ENCODE data around the gene PDLIM7. TPM values are rescaled to one million over a fixed set of nuclear protein-coding genes. Genes with fewer than 3 reads are reported as not detected.

PDLIM7 gene
- total RNA-seq = 195 and 378 TPM in 2 replicates

GRCh38 chr5:177497292-177498012 lies at the start of gene PDLIM7:
Gene PDLIM7, minus strand, starts transcription at chr5:177497604. Its CDS starts 1,092 bp downstream, at chr5:177496512.

GRCh38 chr5:177516601-177517568 lies 19.5 kb upstream of the PDLIM7 start, which contains the start of gene DDX41:
Gene DDX41, minus strand, starts transcription at chr5:177516961. Its CDS starts 16 bp downstream, at chr5:177516945.

GRCh38 chr5:177509381-177509951 lies 12.1 kb upstream of the PDLIM7 start, which contains the start of gene DOK3:
Gene DOK3, minus strand, starts transcription at chr5:177509826. Its CDS starts 286 bp downstream, at chr5:177509540.

GRCh38 chr5:177473443-177474001 lies 23.9 kb downstream of the PDLIM7 start, which contains the start of gene DBN1:
Gene DBN1, minus strand, starts transcription at chr5:177473634. Its CDS starts 113 bp downstream, at chr5:177473521.

GRCh38 chr5:177446200-177447065 lies 51.0 kb downstream of the PDLIM7 start, which contains the start of gene PRR7:
Gene PRR7, plus strand, starts transcription at chr5:177446814. Its CDS starts 8,254 bp downstream, at chr5:177455068.

Other genes starting within 250 kb of the PDLIM7 start
- gene RAB24, start 193.9 kb downstream of the PDLIM7 start, total RNA-seq = 26.6 and 28.8 TPM in 2 replicates
- gene PRELID1, start 193.8 kb downstream of the PDLIM7 start, total RNA-seq = 85.7 and 98.8 TPM in 2 replicates
- gene MXD3, start 185.7 kb downstream of the PDLIM7 start, total RNA-seq = 3.4 and 7.7 TPM in 2 replicates
- gene LMAN2, start 145.9 kb downstream of the PDLIM7 start, total RNA-seq = 195 and 277 TPM in 2 replicates
- gene RGS14, start 139.7 kb downstream of the PDLIM7 start, total RNA-seq = 12.9 and 16.6 TPM in 2 replicates
- gene SLC34A1, start 113.2 kb downstream of the PDLIM7 start, total RNA-seq = not detected in 2 replicates
- not detected in 2 replicates for gene PFN3, start 96.9 kb downstream of the PDLIM7 start, total RNA-seq
- 0.47 and 2.2 TPM in 2 replicates for gene F12, start 88.0 kb downstream of the PDLIM7 start, total RNA-seq
- gene GRK6, start 70.9 kb downstream of the PDLIM7 start, total RNA-seq = 18.0 and 19.2 TPM in 2 replicates
- gene PRR7, start 50.8 kb downstream of the PDLIM7 start, total RNA-seq = 11.8 and 15.1 TPM in 2 replicates
- 170 and 224 TPM in 2 replicates for gene DBN1, start 24.0 kb downstream of the PDLIM7 start, total RNA-seq
- gene DOK3, start 12.2 kb upstream of the PDLIM7 start, total RNA-seq = 0.34 and 0.93 TPM in 2 replicates
- 77.8 and 102 TPM in 2 replicates for gene DDX41, start 19.4 kb upstream of the PDLIM7 start, total RNA-seq
- gene FAM193B, start 57.0 kb upstream of the PDLIM7 start, total RNA-seq = 31.7 and 48.8 TPM in 2 replicates
- gene TMED9, start 94.6 kb upstream of the PDLIM7 start, total RNA-seq = 123 and 174 TPM in 2 replicates
- 25.4 and 44.9 TPM in 2 replicates for gene B4GALT7, start 102.5 kb upstream of the PDLIM7 start, total RNA-seq

Measured in pericardium fibroblast (primary cell).